ENCODE data around the gene TTLL10. TPM values are rescaled to one million over a fixed set of nuclear protein-coding genes. Genes with fewer than 3 reads are reported as not detected.

TTLL10 gene
- polyA plus RNA-seq, 1 donor from 2014 or later, result not detected

DNA sequence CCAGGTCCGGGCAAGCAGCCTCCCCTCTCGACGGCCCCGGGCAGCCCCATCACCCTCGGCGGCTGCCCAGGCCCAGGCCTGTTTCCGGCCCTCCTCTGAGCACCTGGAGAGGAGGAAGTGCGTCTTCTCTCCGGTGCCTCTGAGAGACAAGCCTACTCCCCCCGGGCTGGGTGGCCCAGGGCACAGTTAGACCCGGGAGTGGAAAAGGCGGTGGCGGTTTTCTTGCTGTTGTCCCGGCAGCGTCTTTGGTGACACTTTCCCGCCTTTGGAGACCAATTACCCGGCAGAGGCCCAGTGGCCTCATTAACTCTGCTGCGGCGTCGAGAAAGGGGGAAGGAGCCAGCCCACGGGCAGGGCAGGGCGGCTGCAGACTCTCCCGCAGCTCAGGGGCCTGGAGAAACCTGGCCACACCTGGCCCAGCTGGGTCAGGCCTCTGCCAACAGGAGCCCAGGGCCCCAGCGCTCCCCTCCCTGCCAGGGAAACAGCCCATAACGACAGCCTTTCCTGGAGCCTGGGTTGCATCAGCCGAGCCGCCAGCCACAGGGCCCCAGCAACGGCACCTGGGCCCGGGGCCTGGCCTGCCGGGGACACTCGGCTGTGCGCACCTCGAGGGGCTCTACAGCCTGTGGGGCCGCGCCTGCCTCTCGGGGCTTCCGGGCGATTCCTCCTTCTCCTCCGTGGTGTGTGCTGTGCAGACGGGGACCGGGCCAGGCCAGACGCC is 29.4 kb upstream of the TTLL10 start:
- Histone ChIP-seq H3K9ac (ENCODE audit: low read length) (no peak overlapping the region), H3F3A (ENCODE audit: insufficient read depth, low read length, poor library complexity, severe bottlenecking) (no peaks in the 10 kb centered on the region), H3K79me2 (replicated peaks; ENCODE audit: insufficient read depth, low read length) (no peaks in the 10 kb centered on the region), H3K4me3 (ENCODE audit: low read length) (no peak overlapping the region), H3K36me3 (ENCODE audit: insufficient read depth, low read length) (no peaks in the 10 kb centered on the region), H3K9me2 (ENCODE audit: insufficient read depth, low read length) (no peaks in the 10 kb centered on the region), H3K4me2 (ENCODE audit: low read length) (no peak overlapping the region), H4K20me1 (ENCODE audit: insufficient read depth) (no peaks in the 10 kb centered on the region), H3K27me3 (ENCODE audit: insufficient read depth, low read depth, low read length) (no peaks in the 10 kb centered on the region), H3K27ac (ENCODE audit: low read length) (no peak overlapping the region), H3K9me3 (ENCODE audit: low read length) (no peaks in the 10 kb centered on the region), H2AFZ (ENCODE audit: low read depth, low read length) (no peak overlapping the region)
- TF ChIP-seq EZH2 (IDR thresholded peaks at IDR 0.05; ENCODE audit: borderline replicate concordance, insufficient read depth, low read length, poor library complexity, severe bottlenecking) (no peak), MXI1 (conservative IDR thresholded peaks at IDR 0.05; ENCODE audit: poor library complexity, severe bottlenecking) (no peak), POLR2AphosphoS5 (IDR thresholded peaks at IDR 0.05) (no peak), RAD21 (conservative IDR thresholded peaks at IDR 0.05) (no peak), REST (IDR thresholded peaks at IDR 0.05; ENCODE audit: borderline replicate concordance) (no peak), SMC3 (conservative IDR thresholded peaks at IDR 0.05; ENCODE audit: poor library complexity) (no peak), TAF1 (IDR thresholded peaks at IDR 0.05; ENCODE audit: low read depth) (no peak), EP300 (conservative IDR thresholded peaks at IDR 0.05; ENCODE audit: poor library complexity, severe bottlenecking) (no peak)
- TF ChIP-seq, protein P1, sequence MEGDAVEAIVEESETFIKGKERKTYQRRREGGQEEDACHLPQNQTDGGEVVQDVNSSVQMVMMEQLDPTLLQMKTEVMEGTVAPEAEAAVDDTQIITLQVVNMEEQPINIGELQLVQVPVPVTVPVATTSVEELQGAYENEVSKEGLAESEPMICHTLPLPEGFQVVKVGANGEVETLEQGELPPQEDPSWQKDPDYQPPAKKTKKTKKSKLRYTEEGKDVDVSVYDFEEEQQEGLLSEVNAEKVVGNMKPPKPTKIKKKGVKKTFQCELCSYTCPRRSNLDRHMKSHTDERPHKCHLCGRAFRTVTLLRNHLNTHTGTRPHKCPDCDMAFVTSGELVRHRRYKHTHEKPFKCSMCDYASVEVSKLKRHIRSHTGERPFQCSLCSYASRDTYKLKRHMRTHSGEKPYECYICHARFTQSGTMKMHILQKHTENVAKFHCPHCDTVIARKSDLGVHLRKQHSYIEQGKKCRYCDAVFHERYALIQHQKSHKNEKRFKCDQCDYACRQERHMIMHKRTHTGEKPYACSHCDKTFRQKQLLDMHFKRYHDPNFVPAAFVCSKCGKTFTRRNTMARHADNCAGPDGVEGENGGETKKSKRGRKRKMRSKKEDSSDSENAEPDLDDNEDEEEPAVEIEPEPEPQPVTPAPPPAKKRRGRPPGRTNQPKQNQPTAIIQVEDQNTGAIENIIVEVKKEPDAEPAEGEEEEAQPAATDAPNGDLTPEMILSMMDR (IDR thresholded peaks at IDR 0.05; ENCODE audit: poor library complexity, severe bottlenecking), result no peak

DNA sequence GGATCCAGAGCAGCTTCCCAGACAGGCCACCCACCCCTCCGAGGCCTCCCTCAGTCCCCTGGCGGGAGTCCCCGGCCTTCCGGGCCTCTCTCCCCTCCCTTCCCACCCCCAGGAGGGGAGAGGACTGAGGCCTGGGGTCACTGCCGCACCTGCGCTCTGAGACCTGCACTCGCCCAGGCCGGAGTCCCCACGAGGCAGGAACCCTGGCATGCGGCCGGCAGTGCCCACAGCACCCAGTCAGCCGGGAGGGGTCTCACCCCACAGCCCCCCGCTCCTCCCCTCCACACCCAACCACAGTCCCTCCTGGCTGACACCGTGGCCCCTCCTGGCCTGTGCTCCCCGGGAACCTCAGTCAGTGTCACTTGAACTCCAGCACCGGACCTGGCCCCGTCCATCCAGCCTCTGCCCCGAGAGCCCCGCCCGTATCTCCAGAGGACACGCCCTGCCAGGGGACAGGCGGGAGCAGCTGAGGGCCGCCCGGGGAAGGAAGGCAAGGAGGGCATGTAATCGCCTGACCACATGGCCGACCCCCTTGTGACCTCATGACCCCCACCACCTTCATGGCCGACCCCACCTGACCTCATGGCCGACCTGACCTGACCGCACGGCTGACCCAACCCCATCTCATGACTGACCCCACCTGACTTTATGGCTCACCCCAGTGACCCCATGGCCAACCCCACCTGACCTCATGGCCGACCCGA is 28.7 kb upstream of the TTLL10 start:
- Histone ChIP-seq H3K36me3 (ENCODE audit: insufficient read depth, low read length) (no peaks in the 10 kb centered on the region), H3K27me3 (ENCODE audit: insufficient read depth, low read depth, low read length) (no peaks in the 10 kb centered on the region), H3K9me3 (ENCODE audit: low read length) (no peaks in the 10 kb centered on the region), H3K9me2 (ENCODE audit: insufficient read depth, low read length) (no peaks in the 10 kb centered on the region), H3K79me2 (replicated peaks; ENCODE audit: insufficient read depth, low read length) (no peaks in the 10 kb centered on the region), H4K20me1 (ENCODE audit: insufficient read depth) (no peaks in the 10 kb centered on the region), H3F3A (ENCODE audit: insufficient read depth, low read length, poor library complexity, severe bottlenecking) (no peaks in the 10 kb centered on the region), H3K9ac (ENCODE audit: low read length) (no peak overlapping the region), H3K4me2 (ENCODE audit: low read length) (no peak overlapping the region), H3K27ac (ENCODE audit: low read length) (no peak overlapping the region), H3K4me3 (ENCODE audit: low read length) (no peak overlapping the region), H2AFZ (ENCODE audit: low read depth, low read length) (no peak overlapping the region)
- TF ChIP-seq, protein P1 (IDR thresholded peaks at IDR 0.05; ENCODE audit: poor library complexity, severe bottlenecking), result no peak
- TF ChIP-seq REST (IDR thresholded peaks at IDR 0.05; ENCODE audit: borderline replicate concordance) (no peak), MXI1 (conservative IDR thresholded peaks at IDR 0.05; ENCODE audit: poor library complexity, severe bottlenecking) (no peak), POLR2AphosphoS5 (IDR thresholded peaks at IDR 0.05) (no peak), SMC3 (conservative IDR thresholded peaks at IDR 0.05; ENCODE audit: poor library complexity) (no peak), EZH2 (IDR thresholded peaks at IDR 0.05; ENCODE audit: borderline replicate concordance, insufficient read depth, low read length, poor library complexity, severe bottlenecking) (no peak), EP300 (conservative IDR thresholded peaks at IDR 0.05; ENCODE audit: poor library complexity, severe bottlenecking) (no peak), TAF1 (IDR thresholded peaks at IDR 0.05; ENCODE audit: low read depth) (no peak), RAD21 (conservative IDR thresholded peaks at IDR 0.05) (no peak)
